H1 (cell line): Measurements from ENCODE around the gene SLTM. TPM values are rescaled to one million over a fixed set of nuclear protein-coding genes. Genes with fewer than 3 reads are reported as not detected.

ENCODE experiments used
- CBX5 ChIP-seq: fragments of 300-800, 300-1000 bp; sonication (generic); IDR thresholded peaks from 2 replicates; pipeline ENCODE4 v1.7.1; 2016; ENCODE audit warnings: antibody characterized with exemption, low read length, low read depth
- TAF7 ChIP-seq: optimal IDR thresholded peaks from 2 replicates; pipeline ENCODE3; 2011; ENCODE audit warnings: low read depth, mild to moderate bottlenecking, inconsistent platforms, low read length, moderate library complexity, borderline replicate concordance
- polyA plus RNA-seq, 7 experiments: library from polyadenylated mRNA; depleted of rRNA in 3 of 7; stranded (reverse) in 5 of 7; unstranded in 2 of 7; fragments of >200 nt in 5 of 7; fragments of 200-250 nt in 2 of 7; gene quantifications; 1 replicate in 5 of 7; 2 replicates in 1 of 7; 4 replicates in 1 of 7; pipeline versions ENCODE4 v1.2.1 to v1.2.3, GENCODE V29; 2011 to 2013; ENCODE audit warnings: missing spikeins in 2 of 7, mixed read lengths in 2 of 7
- total RNA-seq: library from RNA; stranded (reverse); fragmentation: NEBNext Ultra II Directional; extraction: Animal tissue kit (Norgen Biotek cat#: 25700); gene quantifications from 2 replicates; pipeline ENCODE4 v1.2.1, GENCODE V29; 2021

The SLTM gene
- total and polyA plus RNA-seq, 2 of the 8 experiments (the other 6 are each of a cell fraction or from before 2014, with no cell fraction given) = 30.8 to 149 TPM

DNA sequence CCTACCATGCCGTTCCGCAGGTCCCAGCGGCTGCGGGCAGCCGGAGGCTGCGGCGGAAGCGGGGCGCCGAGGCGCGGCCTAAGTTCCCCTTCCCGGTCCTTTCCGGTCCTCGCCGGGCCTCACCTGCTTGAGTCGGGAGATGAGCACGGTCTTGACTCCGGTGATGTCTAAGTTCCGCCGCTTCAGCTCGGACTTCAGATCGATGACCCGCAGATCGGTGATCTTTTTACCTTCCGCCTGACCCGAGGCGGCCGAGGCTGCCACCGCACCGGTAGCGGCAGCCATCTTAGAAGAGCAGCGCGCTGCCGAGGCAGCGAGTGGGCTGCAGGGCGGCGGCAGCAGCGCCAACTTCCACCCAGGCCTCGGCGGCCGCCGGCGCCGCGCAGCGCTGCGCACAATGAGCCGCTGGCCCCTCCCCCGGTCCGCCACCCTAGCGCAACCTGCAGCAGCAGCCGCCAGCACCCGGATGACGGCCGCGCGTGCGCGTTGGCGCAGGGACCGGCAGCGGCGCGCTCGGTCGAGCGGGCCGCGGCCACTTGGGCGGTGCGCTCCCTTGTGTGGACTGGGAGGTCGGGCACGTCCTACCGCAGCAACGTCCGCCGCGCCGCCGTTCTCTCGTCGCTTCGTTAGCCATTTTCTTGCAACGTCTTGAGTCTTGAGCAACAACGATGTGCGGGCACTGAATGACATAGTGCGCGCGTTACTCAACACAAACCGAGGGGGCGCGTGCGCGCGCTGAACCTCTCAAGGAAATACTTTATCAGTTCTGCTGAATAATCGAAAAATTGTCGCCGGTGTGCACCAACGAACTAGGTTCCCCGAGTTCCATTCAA is at the start of gene SLTM (continued):
- TF ChIP-seq CBX5 = no peak
- TF ChIP-seq TAF7 = peak; percentile 96
